Progenitor cell of endocrine pancreas (in vitro differentiated cells): ENCODE results near the gene PRKAB1. TPM values are rescaled to one million over a fixed set of nuclear protein-coding genes. Genes with fewer than 3 reads are reported as not detected.
"Not testable (repeated sequence)": the region's sequence is repeated elsewhere in the genome, so short reads cannot be mapped to it uniquely, and the experiment has no call there.

Source experiments
- DNase-seq: peaks from one replicate; pipeline ENCODE4 v3.0.0; 2021; ENCODE audit warnings: low spot score; ENCODE audit not compliant: unreplicated experiment
- H3K27ac Mint-ChIP-seq: 2 replicates; pipeline ENCODE4 v1.8.0; 2021; ENCODE audit warnings: mild to moderate bottlenecking, moderate library complexity, mixed read lengths
- H3K27me3 Mint-ChIP-seq: 2 replicates; pipeline ENCODE4 v1.8.0; 2021; ENCODE audit warnings: mixed read lengths
- H3K36me3 Mint-ChIP-seq: 2 replicates; pipeline ENCODE4 v1.8.0; 2022; ENCODE audit warnings: mixed read lengths; ENCODE audit not compliant: insufficient read depth
- H3K4me1 Mint-ChIP-seq: 2 replicates; pipeline ENCODE4 v1.8.0; 2021; ENCODE audit warnings: low read depth, mixed read lengths
- H3K4me3 Mint-ChIP-seq: 2 replicates; pipeline ENCODE4 v1.8.0; 2021; ENCODE audit warnings: low read depth, mild to moderate bottlenecking, moderate library complexity, mixed read lengths
- H3K9me3 Mint-ChIP-seq: 2 replicates; pipeline ENCODE4 v1.8.0; 2021; ENCODE audit warnings: low read depth, mixed read lengths
- CTCF ChIP-seq: fragments of 200-600 bp; sonication (generic); IDR thresholded peaks from one replicate; pipeline ENCODE4 v1.5.0; 2021; ENCODE audit warnings: antibody characterized with exemption, mild to moderate bottlenecking; ENCODE audit not compliant: unreplicated experiment
- long read RNA-seq: library from polyadenylated mRNA; unstranded; transcript quantifications from one replicate; pipeline ENCODE4 v2.0.0, GENCODE V29; 2020
- total RNA-seq: library from RNA; stranded (reverse); gene quantifications from 2 replicates; pipeline ENCODE4 v1.2.1, GENCODE V29; 2021

The PRKAB1 gene
- total RNA-seq, result 41.3 and 44.7 TPM in 2 replicates
- long read RNA-seq, full-length matches to known transcripts, result 257 of 292 reads
- long read RNA-seq, partial matches to known transcripts, result 7 of 292 reads
- long read RNA-seq, other reads (novel, unspliced or antisense), result 28 of 292 reads

GRCh38 chr12:119667577-119668323 lies at the start of gene PRKAB1:
Gene PRKAB1, plus strand, starts transcription at chr12:119668133. Its CDS starts 112 bp downstream, at chr12:119668245.
- peak; percentile 94 for DNase-seq
- no peaks in the 10 kb centered on the region for H3K9me3 Mint-ChIP-seq
- peak; percentile 97 for TF ChIP-seq CTCF
- peak within 1 kb of the TSS; percentile 96 for H3K27ac Mint-ChIP-seq
- H3K27me3 Mint-ChIP-seq, result no peaks in the 10 kb centered on the region
- peak within 1 kb of the TSS; percentile 92 for H3K4me3 Mint-ChIP-seq
- peaks cover 35% of the 10 kb centered on the region for H3K4me1 Mint-ChIP-seq
- peaks cover 13% of the 10 kb centered on the region for H3K36me3 Mint-ChIP-seq

GRCh38 chr12:119618328-119618896 lies 49.5 kb upstream of the PRKAB1 start:
- H3K9me3 Mint-ChIP-seq, H3K36me3 Mint-ChIP-seq: not testable (repeated sequence)

GRCh38 chr12:119620490-119620889 lies 47.4 kb upstream of the PRKAB1 start:
- Mint-ChIP-seq H3K27ac (no peak overlapping the region), H3K27me3 (peaks cover 35% of the 10 kb centered on the region), H3K4me1 (no peaks in the 10 kb centered on the region), H3K9me3 (no peaks in the 10 kb centered on the region), H3K4me3 (no peak overlapping the region), H3K36me3 (no peaks in the 10 kb centered on the region)
- TF ChIP-seq CTCF, result no peak
- no peak for DNase-seq

More at GRCh38 chr12:119618328-119618896, 49.5 kb upstream of the PRKAB1 start:
- H3K27ac Mint-ChIP-seq, DNase-seq, H3K4me3 Mint-ChIP-seq, H3K4me1 Mint-ChIP-seq: not testable (repeated sequence)
- peaks cover 40% of the 10 kb centered on the region for H3K27me3 Mint-ChIP-seq

- no peak for DNase-seq
- Mint-ChIP-seq H3K4me1 (no peaks in the 10 kb centered on the region), H3K36me3 (no peaks in the 10 kb centered on the region), H3K9me3 (no peaks in the 10 kb centered on the region), H3K27ac (no peak overlapping the region), H3K27me3 (peaks cover 28% of the 10 kb centered on the region), H3K4me3 (no peak overlapping the region)
- no peak for TF ChIP-seq CTCF
These were observed 46.1 kb upstream of the PRKAB1 start for GRCh38 chr12:119621878-119622277.

- DNase-seq, result no peak
- TF ChIP-seq CTCF, result no peak
- Mint-ChIP-seq H3K4me3 (no peak overlapping the region), H3K27ac (no peak overlapping the region), H3K36me3 (no peaks in the 10 kb centered on the region), H3K9me3 (no peaks in the 10 kb centered on the region), H3K27me3 (peaks cover 26% of the 10 kb centered on the region), H3K4me1 (no peaks in the 10 kb centered on the region)
These were observed 43.0 kb upstream of the PRKAB1 start for GRCh38 chr12:119624966-119625365.
